ENCODE measurements around the gene INSRR.

INSRR gene

GRCh38 chr1:156836041-156836654 lies 22.8 kb downstream of the INSRR start:
- no peak for FAIRE-seq
- no peak for DNase-seq (ENCODE audit: insufficient read length, low spot score)

GRCh38 chr1:156834322-156834721 lies 24.6 kb downstream of the INSRR start:
- FAIRE-seq, result no peak

GRCh38 chr1:156833603-156834002 lies 25.3 kb downstream of the INSRR start:
- DNase-seq (ENCODE audit: insufficient read length, low spot score) (no peak), FAIRE-seq (no peak)

More at GRCh38 chr1:156834322-156834721, 24.6 kb downstream of the INSRR start:
- no peak for DNase-seq (ENCODE audit: insufficient read length, low spot score)

GRCh38 chr1:156832434-156832833 lies 26.5 kb downstream of the INSRR start:
- FAIRE-seq, result no peak

GRCh38 chr1:156828400-156829124 lies 30.4 kb downstream of the INSRR start:
- FAIRE-seq (no peak), DNase-seq (ENCODE audit: insufficient read length, low spot score) (no peak)

More at GRCh38 chr1:156832434-156832833, 26.5 kb downstream of the INSRR start:
- no peak for DNase-seq (ENCODE audit: insufficient read length, low spot score)

GRCh38 chr1:156826630-156827029 lies 32.3 kb downstream of the INSRR start:
- FAIRE-seq, result no peak
- DNase-seq (ENCODE audit: insufficient read length, low spot score), result no peak

- FAIRE-seq (no peak), DNase-seq (ENCODE audit: insufficient read length, low spot score) (no peak)
Observed at GRCh38 chr1:156823210-156823790, 35.6 kb downstream of the INSRR start.

GRCh38 chr1:156822680-156823079 lies 36.2 kb downstream of the INSRR start:
- FAIRE-seq (no peak), DNase-seq (ENCODE audit: insufficient read length, low spot score) (no peak)

GRCh38 chr1:156821801-156822200 lies 37.1 kb downstream of the INSRR start:
- FAIRE-seq, result no peak
- DNase-seq (ENCODE audit: insufficient read length, low spot score), result no peak

GRCh38 chr1:156816561-156817328 lies 42.2 kb downstream of the INSRR start, which contains the start of gene SH2D2A:
Gene SH2D2A (minus strand): TSS chr1:156816848. CDS start chr1:156816708, 140 bp downstream.
- DNase-seq (ENCODE audit: insufficient read length, low spot score) (no peak), FAIRE-seq (no peak)

- DNase-seq (ENCODE audit: insufficient read length, low spot score) (no peak), FAIRE-seq (no peak)
Observed at GRCh38 chr1:156815961-156816422, 42.9 kb downstream of the INSRR start.

- DNase-seq (ENCODE audit: insufficient read length, low spot score) (peak; percentile 59), FAIRE-seq (no peak)
Observed at GRCh38 chr1:156815307-156815826, 43.5 kb downstream of the INSRR start.

GRCh38 chr1:156814571-156815260 lies 44.2 kb downstream of the INSRR start:
- DNase-seq (ENCODE audit: insufficient read length, low spot score) (no peak), FAIRE-seq (no peak)

GRCh38 chr1:156813750-156814570 lies 45.0 kb downstream of the INSRR start:
- DNase-seq (ENCODE audit: insufficient read length, low spot score), result no peak
- FAIRE-seq, result no peak

- DNase-seq (ENCODE audit: insufficient read length, low spot score), result no peak
- no peak for FAIRE-seq
Observed at GRCh38 chr1:156813298-156813697, 45.6 kb downstream of the INSRR start.

- DNase-seq (ENCODE audit: insufficient read length, low spot score) (no peak), FAIRE-seq (no peak)
Observed at GRCh38 chr1:156812293-156812990, 46.5 kb downstream of the INSRR start.

GRCh38 chr1:156811168-156811567 lies 47.7 kb downstream of the INSRR start:
- DNase-seq (ENCODE audit: insufficient read length, low spot score) (no peak), FAIRE-seq (no peak)

- DNase-seq (ENCODE audit: insufficient read length, low spot score), result no peak
- no peak for FAIRE-seq
Observed at GRCh38 chr1:156809711-156810366, 49.1 kb downstream of the INSRR start.
